Measurements from ENCODE around the gene MED13. TPM values are rescaled to one million over a fixed set of nuclear protein-coding genes. Genes with fewer than 3 reads are reported as not detected.

The MED13 gene
- total RNA-seq (ENCODE audit: unreplicated experiment) = 51.4 TPM
- long read RNA-seq, partial matches to known transcripts = 1 of 2 reads
- long read RNA-seq, other reads (novel, unspliced or antisense) = 1 of 2 reads

GRCh38 chr17:62064791-62065563 is at the start of gene MED13:
TSS of gene MED13 (minus strand) at chr17:62065278. CDS start at chr17:62065205, 73 bp downstream.
- H3K27ac Mint-ChIP-seq (ENCODE audit: unreplicated experiment) = peak within 1 kb of the TSS; percentile 97
- peaks cover 27% of the 10 kb centered on the region for H3K4me1 Mint-ChIP-seq (ENCODE audit: unreplicated experiment)
- H3K36me3 Mint-ChIP-seq (ENCODE audit: low read depth, unreplicated experiment) = peaks cover 7% of the 10 kb centered on the region
- peak; percentile 52 for DNase-seq (ENCODE audit: low spot score)
- H3K27me3 Mint-ChIP-seq (ENCODE audit: unreplicated experiment) = peaks cover 8% of the 10 kb centered on the region
- no peak for TF ChIP-seq CTCF (IDR thresholded peaks at IDR 0.05; ENCODE audit: unreplicated experiment)
- H3K4me3 Mint-ChIP-seq (ENCODE audit: unreplicated experiment) = peak within 1 kb of the TSS; percentile 100
- no peaks in the 10 kb centered on the region for H3K9me3 Mint-ChIP-seq (ENCODE audit: unreplicated experiment)

GRCh38 chr17:62112229-62112628 is 47.2 kb upstream of the MED13 start:
- no peaks in the 10 kb centered on the region for H3K4me1 Mint-ChIP-seq (ENCODE audit: unreplicated experiment)
- H3K27ac Mint-ChIP-seq (ENCODE audit: unreplicated experiment) = no peak overlapping the region
- no peak for TF ChIP-seq CTCF (IDR thresholded peaks at IDR 0.05; ENCODE audit: unreplicated experiment)
- no peak for DNase-seq (ENCODE audit: low spot score)
- no peak overlapping the region for H3K4me3 Mint-ChIP-seq (ENCODE audit: unreplicated experiment)
- H3K9me3 Mint-ChIP-seq (ENCODE audit: unreplicated experiment) = no peaks in the 10 kb centered on the region
- H3K27me3 Mint-ChIP-seq (ENCODE audit: unreplicated experiment) = no peaks in the 10 kb centered on the region
- H3K36me3 Mint-ChIP-seq (ENCODE audit: low read depth, unreplicated experiment) = no peaks in the 10 kb centered on the region

- no peaks in the 10 kb centered on the region for H3K27me3 Mint-ChIP-seq (ENCODE audit: unreplicated experiment)
- H3K36me3 Mint-ChIP-seq (ENCODE audit: low read depth, unreplicated experiment) = no peaks in the 10 kb centered on the region
- no peak for DNase-seq (ENCODE audit: low spot score)
- H3K4me3 Mint-ChIP-seq (ENCODE audit: unreplicated experiment) = no peak overlapping the region
- no peaks in the 10 kb centered on the region for H3K9me3 Mint-ChIP-seq (ENCODE audit: unreplicated experiment)
- TF ChIP-seq CTCF (IDR thresholded peaks at IDR 0.05; ENCODE audit: unreplicated experiment) = no peak
- H3K27ac Mint-ChIP-seq (ENCODE audit: unreplicated experiment) = no peak overlapping the region
- H3K4me1 Mint-ChIP-seq (ENCODE audit: unreplicated experiment) = no peaks in the 10 kb centered on the region
Observed at GRCh38 chr17:62111562-62112171, 46.6 kb upstream of the MED13 start.

- H3K27me3 Mint-ChIP-seq (ENCODE audit: unreplicated experiment) = no peaks in the 10 kb centered on the region
Observed at GRCh38 chr17:62110923-62111484, 45.9 kb upstream of the MED13 start.

More at GRCh38 chr17:62110923-62111484, 45.9 kb upstream of the MED13 start:
- Mint-ChIP-seq H3K4me3 (ENCODE audit: unreplicated experiment) (no peak overlapping the region), H3K9me3 (ENCODE audit: unreplicated experiment) (no peaks in the 10 kb centered on the region), H3K27ac (ENCODE audit: unreplicated experiment) (no peak overlapping the region), H3K36me3 (ENCODE audit: low read depth, unreplicated experiment) (no peaks in the 10 kb centered on the region), H3K4me1 (ENCODE audit: unreplicated experiment) (no peaks in the 10 kb centered on the region)
- TF ChIP-seq CTCF (IDR thresholded peaks at IDR 0.05; ENCODE audit: unreplicated experiment) = no peak
- DNase-seq (ENCODE audit: low spot score) = no peak

Measured in endothelial cell (in vitro differentiated cells).